GM23338 (cell line): ENCODE data around the gene PICALM. TPM values are rescaled to one million over a fixed set of nuclear protein-coding genes. Genes with fewer than 3 reads are reported as not detected.

Experiments used
- ATAC-seq: fragments of 200-7000 bp; cut with Tn5 transposase; 3 replicates; pipeline ENCODE4 v1.9.1; 2020
- DNase-seq: peaks from one replicate; pipeline ENCODE4 v3.0.0-alpha.2; 2015; ENCODE audit warnings: low spot score
- H2AFZ ChIP-seq: fragments of 200-600 bp; sonication (generic); 2 replicates; pipeline ENCODE4 v1.8.0; 2016; ENCODE audit warnings: antibody characterized with exemption, mild to moderate bottlenecking, moderate library complexity
- H3F3A ChIP-seq: fragments of 200-600 bp; sonication (generic); replicated peaks from 2 replicates; pipeline ENCODE4 v1.8.0; 2017; ENCODE audit warnings: antibody characterized with exemption, mixed run types, low read depth
- H3K27ac ChIP-seq: fragments of 200-600 bp; sonication (generic); 2 replicates; pipeline ENCODE4 v1.6.1; 2016; ENCODE audit warnings: low read depth
- H3K27me3 ChIP-seq: fragments of 200-600 bp; sonication (generic); 2 replicates; pipeline ENCODE4 v1.8.0; 2016; ENCODE audit warnings: mild to moderate bottlenecking, mixed run types, moderate library complexity; ENCODE audit not compliant: insufficient read depth
- H3K36me3 ChIP-seq: fragments of 200-600 bp; sonication (generic); 2 replicates; pipeline ENCODE4 v1.8.0; 2016; ENCODE audit warnings: mild to moderate bottlenecking; ENCODE audit not compliant: insufficient read depth
- H3K4me1 ChIP-seq: fragments of 200-600 bp; sonication (generic); 2 replicates; pipeline ENCODE4 v1.8.0; 2016; ENCODE audit warnings: mild to moderate bottlenecking, moderate library complexity; ENCODE audit not compliant: insufficient read depth
- H3K4me2 ChIP-seq: fragments of 200-600 bp; sonication (generic); 2 replicates; pipeline ENCODE4 v1.7.1; 2017; ENCODE audit warnings: mixed run types
- H3K4me3 ChIP-seq: fragments of 200-600 bp; sonication (generic); 2 replicates; pipeline ENCODE4 v1.6.1; 2016; ENCODE audit warnings: mixed run types
- H3K79me2 ChIP-seq: fragments of 200-600 bp; sonication (generic); replicated peaks from 2 replicates; pipeline ENCODE4 v1.8.0; 2017; ENCODE audit warnings: mild to moderate bottlenecking; ENCODE audit not compliant: insufficient read depth
- H3K9me2 ChIP-seq: fragments of 200-600 bp; sonication (generic); 2 replicates; pipeline ENCODE4 v1.8.0; 2017; ENCODE audit not compliant: insufficient read depth
- H4K20me1 ChIP-seq: fragments of 200-600 bp; sonication (generic); replicated peaks from 2 replicates; pipeline ENCODE4 v1.8.0; 2017; ENCODE audit warnings: mild to moderate bottlenecking; ENCODE audit not compliant: insufficient read depth
- H3K27ac Mint-ChIP-seq: 2 replicates; pipeline ENCODE4 v1.8.0; 2020; ENCODE audit warnings: inconsistent platforms, mild to moderate bottlenecking, moderate library complexity, mixed read lengths
- H3K27me3 Mint-ChIP-seq: 3 replicates; pipeline ENCODE4 v1.8.0; 2022; ENCODE audit warnings: low read depth, mild to moderate bottlenecking, moderate library complexity, mixed read lengths, inconsistent platforms; ENCODE audit not compliant: insufficient read depth, poor library complexity
- H3K36me3 Mint-ChIP-seq: 3 replicates; pipeline ENCODE4 v1.8.0; 2021; ENCODE audit warnings: low read depth, mild to moderate bottlenecking, inconsistent platforms, moderate library complexity, mixed read lengths
- H3K4me1 Mint-ChIP-seq: 3 replicates; pipeline ENCODE4 v1.8.0; 2020; ENCODE audit warnings: mild to moderate bottlenecking, inconsistent platforms, mixed read lengths
- H3K4me3 Mint-ChIP-seq: 3 replicates; pipeline ENCODE4 v1.8.0; 2021; ENCODE audit warnings: moderate library complexity, mild to moderate bottlenecking, inconsistent platforms, mixed read lengths
- H3K9me3 Mint-ChIP-seq: 3 replicates; pipeline ENCODE4 v1.8.0; 2020; ENCODE audit warnings: moderate library complexity, mild to moderate bottlenecking, inconsistent platforms, mixed read lengths
- CREB1 ChIP-seq: fragments of 250-450 bp; sonication (Bioruptor Pico); IDR thresholded peaks from 2 replicates; pipeline ENCODE4 v1.5.0; 2020; ENCODE audit warnings: low read depth, mild to moderate bottlenecking, moderate library complexity
- ETS1 ChIP-seq: IDR thresholded peaks from 2 replicates; pipeline ENCODE4 v1.6.1; 2016; ENCODE audit warnings: antibody characterized with exemption
- EZH2 ChIP-seq: fragments of 200-600 bp; sonication (generic); IDR thresholded peaks from one replicate; pipeline ENCODE4 v1.8.0; 2017; ENCODE audit warnings: antibody characterized with exemption, mild to moderate bottlenecking, low read depth; ENCODE audit not compliant: unreplicated experiment
- EZH2phosphoT487 ChIP-seq: fragments of 200-600 bp; sonication (generic); IDR thresholded peaks from one replicate; pipeline ENCODE4 v1.8.1; 2018; ENCODE audit warnings: antibody characterized with exemption; ENCODE audit not compliant: unreplicated experiment
- JUNB ChIP-seq: IDR thresholded peaks from one replicate; pipeline ENCODE4 v1.6.1; 2016; ENCODE audit warnings: antibody characterized with exemption; ENCODE audit not compliant: unreplicated experiment
- NANOG ChIP-seq: IDR thresholded peaks from 2 replicates; pipeline ENCODE4 v1.6.1; 2016; ENCODE audit warnings: antibody characterized with exemption, borderline replicate concordance
- POLR2AphosphoS5 ChIP-seq: IDR thresholded peaks from 2 replicates; pipeline ENCODE4 v1.6.1; 2016; ENCODE audit warnings: antibody characterized with exemption, low read depth
- STAT1 ChIP-seq: IDR thresholded peaks from one replicate; pipeline ENCODE4 v1.6.1; 2016; ENCODE audit warnings: antibody characterized with exemption; ENCODE audit not compliant: unreplicated experiment
- ZNF114 ChIP-seq: fragments of 250-450 bp; sonication (Bioruptor Pico); IDR thresholded peaks from 2 replicates; pipeline ENCODE4 v1.5.0; 2020; ENCODE audit warnings: mild to moderate bottlenecking, moderate library complexity
- ZNF331 ChIP-seq: fragments of 250-450 bp; sonication (Bioruptor Pico); IDR thresholded peaks from 2 replicates; pipeline ENCODE4 v1.5.0; 2020; ENCODE audit warnings: low read depth, mild to moderate bottlenecking, moderate library complexity
- ZNF462 ChIP-seq: fragments of 250-450 bp; sonication (Bioruptor Pico); IDR thresholded peaks from 2 replicates; pipeline ENCODE4 v1.5.0; 2020; ENCODE audit warnings: mild to moderate bottlenecking, moderate library complexity
- polyA plus RNA-seq: library from polyadenylated mRNA; unstranded; fragments of >200 nt; fragmentation: Nextera tagmentation; extraction: Ambion mirVana; gene quantifications from 2 replicates; pipeline ENCODE4 v1.2.1, GENCODE V29; 2016
- total RNA-seq: library from RNA; depleted of rRNA; stranded (reverse); fragments of >200 nt; shearing (Covaris generic); gene quantifications from 2 replicates; pipeline ENCODE4 v1.2.3, GENCODE V29; 2014
- TF ChIP-seq, protein P1 (sequence below), 2 experiments: fragments of 200-600 bp in 1 of 2; sonication (generic) in 1 of 2; conservative IDR thresholded peaks; 2 replicates each; pipeline versions ENCODE4 v1.5.1 to v1.6.1; 2016 to 2017; ENCODE audit warnings: antibody characterized with exemption in 2 of 2, low read depth in 2 of 2, mild to moderate bottlenecking in 2 of 2, moderate library complexity in 1 of 2

PICALM gene
- total and polyA plus RNA-seq, 2 experiments from 2014 or later: 27.9 to 134 TPM

DNA sequence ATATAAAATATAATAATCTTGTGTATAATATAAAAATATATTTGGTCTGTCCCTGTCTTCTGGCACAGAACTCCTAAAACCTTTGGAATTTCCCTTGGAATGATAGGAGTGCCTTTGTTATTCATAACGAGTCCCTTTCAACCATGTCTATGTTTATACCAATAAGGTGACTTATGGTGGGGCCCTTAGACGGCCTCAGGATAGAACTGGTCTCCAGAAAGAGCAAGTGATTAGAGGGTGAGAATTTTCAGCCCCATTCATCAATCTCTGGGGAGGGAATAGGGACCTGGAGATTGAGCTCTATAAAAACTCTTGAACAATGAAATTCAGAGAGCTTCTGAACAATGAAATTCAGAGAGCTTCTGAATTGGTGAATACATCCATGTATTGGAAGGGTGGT, 18.4 kb upstream of the PICALM start:
- no peak overlapping the region for H2AFZ ChIP-seq
- H3K9me3 Mint-ChIP-seq: no peaks in the 10 kb centered on the region

More for the DNA sequence above, 18.4 kb upstream of the PICALM start:
- DNase-seq (no peak), ATAC-seq (no peak)
- no peaks in the 10 kb centered on the region for H3K27me3 ChIP-seq
- peaks cover 5% of the 10 kb centered on the region for H3K4me1 ChIP-seq
- H3K36me3 ChIP-seq: no peaks in the 10 kb centered on the region
- Mint-ChIP-seq H3K4me1 (peaks cover 3% of the 10 kb centered on the region; the same call in 1 of the 3 replicates), H3K27ac (no peak overlapping the region), H3K27me3 (peaks cover 2% of the 10 kb centered on the region), H3K4me3 (no peak overlapping the region), H3K36me3 (no peaks in the 10 kb centered on the region)
- H3K9me2 ChIP-seq: no peaks in the 10 kb centered on the region
- H3K27ac ChIP-seq: no peak overlapping the region
- no peak for TF ChIP-seq ZNF462 (CRISPR knock-in tag)
- TF ChIP-seq STAT1: no peak
- TF ChIP-seq JUNB: no peak
- no peak for TF ChIP-seq ZNF114
- TF ChIP-seq, protein P1, sequence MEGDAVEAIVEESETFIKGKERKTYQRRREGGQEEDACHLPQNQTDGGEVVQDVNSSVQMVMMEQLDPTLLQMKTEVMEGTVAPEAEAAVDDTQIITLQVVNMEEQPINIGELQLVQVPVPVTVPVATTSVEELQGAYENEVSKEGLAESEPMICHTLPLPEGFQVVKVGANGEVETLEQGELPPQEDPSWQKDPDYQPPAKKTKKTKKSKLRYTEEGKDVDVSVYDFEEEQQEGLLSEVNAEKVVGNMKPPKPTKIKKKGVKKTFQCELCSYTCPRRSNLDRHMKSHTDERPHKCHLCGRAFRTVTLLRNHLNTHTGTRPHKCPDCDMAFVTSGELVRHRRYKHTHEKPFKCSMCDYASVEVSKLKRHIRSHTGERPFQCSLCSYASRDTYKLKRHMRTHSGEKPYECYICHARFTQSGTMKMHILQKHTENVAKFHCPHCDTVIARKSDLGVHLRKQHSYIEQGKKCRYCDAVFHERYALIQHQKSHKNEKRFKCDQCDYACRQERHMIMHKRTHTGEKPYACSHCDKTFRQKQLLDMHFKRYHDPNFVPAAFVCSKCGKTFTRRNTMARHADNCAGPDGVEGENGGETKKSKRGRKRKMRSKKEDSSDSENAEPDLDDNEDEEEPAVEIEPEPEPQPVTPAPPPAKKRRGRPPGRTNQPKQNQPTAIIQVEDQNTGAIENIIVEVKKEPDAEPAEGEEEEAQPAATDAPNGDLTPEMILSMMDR (conservative IDR thresholded peaks at IDR 0.05; ENCODE audit: low read depth in 2 of 2): no peak
- TF ChIP-seq EZH2: no peak
- no peak for TF ChIP-seq ETS1
- no peak for TF ChIP-seq POLR2AphosphoS5
- no peak for TF ChIP-seq CREB1 (CRISPR knock-in tag)
- no peak for TF ChIP-seq EZH2phosphoT487
- TF ChIP-seq NANOG: no peak
- TF ChIP-seq ZNF331 (CRISPR knock-in tag): no peak
- no peak overlapping the region for H3K4me2 ChIP-seq
- H3K4me3 ChIP-seq: no peak overlapping the region
- no peaks in the 10 kb centered on the region for H4K20me1 ChIP-seq
- H3K79me2 ChIP-seq: no peaks in the 10 kb centered on the region
- no peaks in the 10 kb centered on the region for H3F3A ChIP-seq
